Measurements from ENCODE around the gene ASB3.
"Not testable (repeated sequence)": the region's sequence is repeated elsewhere in the genome, so short reads cannot be mapped to it uniquely, and the experiment has no call there.

Gene ASB3

GRCh38 chr2:53690876-53691275 is 95.9 kb downstream of the ASB3 start:
- TF ChIP-seq, protein P1, sequence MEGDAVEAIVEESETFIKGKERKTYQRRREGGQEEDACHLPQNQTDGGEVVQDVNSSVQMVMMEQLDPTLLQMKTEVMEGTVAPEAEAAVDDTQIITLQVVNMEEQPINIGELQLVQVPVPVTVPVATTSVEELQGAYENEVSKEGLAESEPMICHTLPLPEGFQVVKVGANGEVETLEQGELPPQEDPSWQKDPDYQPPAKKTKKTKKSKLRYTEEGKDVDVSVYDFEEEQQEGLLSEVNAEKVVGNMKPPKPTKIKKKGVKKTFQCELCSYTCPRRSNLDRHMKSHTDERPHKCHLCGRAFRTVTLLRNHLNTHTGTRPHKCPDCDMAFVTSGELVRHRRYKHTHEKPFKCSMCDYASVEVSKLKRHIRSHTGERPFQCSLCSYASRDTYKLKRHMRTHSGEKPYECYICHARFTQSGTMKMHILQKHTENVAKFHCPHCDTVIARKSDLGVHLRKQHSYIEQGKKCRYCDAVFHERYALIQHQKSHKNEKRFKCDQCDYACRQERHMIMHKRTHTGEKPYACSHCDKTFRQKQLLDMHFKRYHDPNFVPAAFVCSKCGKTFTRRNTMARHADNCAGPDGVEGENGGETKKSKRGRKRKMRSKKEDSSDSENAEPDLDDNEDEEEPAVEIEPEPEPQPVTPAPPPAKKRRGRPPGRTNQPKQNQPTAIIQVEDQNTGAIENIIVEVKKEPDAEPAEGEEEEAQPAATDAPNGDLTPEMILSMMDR (IDR thresholded peaks at IDR 0.05): no peak
- DNase-seq (ENCODE audit: low spot score): no peak
- Histone ChIP-seq H3K27ac (no peak overlapping the region), H3K4me3 (no peak overlapping the region)

GRCh38 chr2:53672881-53673522 is 113.8 kb downstream of the ASB3 start:
- no peak overlapping the region for H3K27ac ChIP-seq
- TF ChIP-seq, protein P1 (IDR thresholded peaks at IDR 0.05): no peak
- no peak for DNase-seq (ENCODE audit: low spot score)
- H3K4me3 ChIP-seq: no peak overlapping the region

- Histone ChIP-seq H3K27ac (no peak overlapping the region), H3K4me3 (no peak overlapping the region)
- TF ChIP-seq, protein P1 (IDR thresholded peaks at IDR 0.05): no peak
- no peak for DNase-seq (ENCODE audit: low spot score)
These were observed 116.4 kb downstream of the ASB3 start for GRCh38 chr2:53670331-53670730.

GRCh38 chr2:53668624-53669026 is 118.1 kb downstream of the ASB3 start:
- no peak for DNase-seq (ENCODE audit: low spot score)
- TF ChIP-seq, protein P1 (IDR thresholded peaks at IDR 0.05): no peak
- Histone ChIP-seq H3K4me3 (no peak overlapping the region), H3K27ac (no peak overlapping the region)

DNA sequence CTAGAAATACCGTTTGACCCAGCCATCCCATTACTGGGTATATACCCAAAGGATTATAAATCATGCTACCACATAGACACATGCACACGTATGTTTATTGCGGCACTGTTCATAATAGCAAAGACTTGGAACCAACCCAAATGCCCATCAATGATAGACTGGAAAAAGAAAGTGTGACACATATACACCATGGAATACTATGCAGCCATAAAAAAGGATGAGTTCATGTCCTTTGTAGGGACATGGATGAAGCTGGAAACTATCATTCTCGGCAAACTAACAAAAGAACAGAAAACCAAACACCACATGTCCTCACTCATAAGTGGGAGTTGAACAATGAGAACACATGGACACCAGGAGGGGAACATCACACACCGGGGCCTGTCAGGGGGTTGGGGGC is 119.6 kb downstream of the ASB3 start:
- not testable (repeated sequence) for H3K4me3 ChIP-seq; DNase-seq (ENCODE audit: low spot score); H3K27ac ChIP-seq

- no peak overlapping the region for H3K27ac ChIP-seq
- no peak for DNase-seq (ENCODE audit: low spot score)
- no peak overlapping the region for H3K4me3 ChIP-seq
- TF ChIP-seq, protein P1 (IDR thresholded peaks at IDR 0.05): no peak
These were observed 125.9 kb downstream of the ASB3 start for GRCh38 chr2:53660886-53661285.

- not testable (repeated sequence) for H3K27ac ChIP-seq; DNase-seq (ENCODE audit: low spot score); H3K4me3 ChIP-seq
These were observed 128.3 kb downstream of the ASB3 start for GRCh38 chr2:53658474-53658873.

DNA sequence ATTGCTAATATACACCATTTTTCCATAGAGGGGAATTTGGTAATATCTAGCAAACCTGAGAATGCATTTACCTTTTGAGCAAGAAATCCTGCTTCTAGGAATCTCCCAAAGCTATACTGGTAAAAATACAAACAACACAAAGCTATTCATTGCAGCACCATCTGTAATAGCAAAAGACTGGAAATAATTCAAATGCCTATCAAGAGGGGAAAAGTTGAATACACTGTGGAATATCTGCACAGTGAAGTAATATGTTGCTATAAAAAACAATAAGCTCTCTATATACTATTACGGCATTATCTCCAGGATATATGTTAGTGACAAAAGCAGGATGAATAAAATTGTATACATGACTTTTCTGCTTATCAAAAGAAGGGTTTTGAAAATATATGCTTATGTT is 131.5 kb downstream of the ASB3 start:
- no peak for DNase-seq (ENCODE audit: low spot score)
- H3K4me3 ChIP-seq: no peak overlapping the region
- TF ChIP-seq, protein P1 (IDR thresholded peaks at IDR 0.05): no peak
- H3K27ac ChIP-seq: no peak overlapping the region

Measured in coronary artery (tissue), 2 donors.